GM18526 (cell line): ENCODE results near the gene LPP.

Experiments
- POLR2A ChIP-seq: IDR thresholded peaks from 3 replicates; pipeline ENCODE4 v1.6.1; 2011; ENCODE audit not compliant: insufficient read length; ENCODE audit errors: extremely low read depth

Gene LPP

DNA sequence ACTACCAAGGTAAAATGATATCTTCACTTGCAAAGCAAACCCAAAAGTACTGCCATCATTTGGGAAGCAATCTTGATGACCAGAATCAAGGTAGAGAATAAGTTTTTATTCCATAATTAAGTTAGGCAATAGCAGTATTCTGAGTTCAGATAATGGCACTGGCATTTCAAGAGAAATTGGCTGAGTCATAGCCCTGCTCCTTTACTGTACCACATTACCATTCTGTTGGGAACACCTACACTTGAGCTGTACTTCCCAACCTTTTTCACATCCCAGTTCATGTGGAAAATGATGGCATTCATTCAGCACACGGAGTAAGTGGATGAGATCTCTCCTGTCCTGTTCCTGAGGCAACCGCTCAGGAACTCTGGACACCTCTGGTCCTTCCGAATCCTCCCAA, 706.2 kb downstream of the LPP start:
- no peak for TF ChIP-seq POLR2A

GRCh38 chr3:188861842-188862744, 708.1 kb downstream of the LPP start:
- no peak for TF ChIP-seq POLR2A

- no peak for TF ChIP-seq POLR2A
Measured at GRCh38 chr3:188863999-188864406, 710.0 kb downstream of the LPP start.

DNA sequence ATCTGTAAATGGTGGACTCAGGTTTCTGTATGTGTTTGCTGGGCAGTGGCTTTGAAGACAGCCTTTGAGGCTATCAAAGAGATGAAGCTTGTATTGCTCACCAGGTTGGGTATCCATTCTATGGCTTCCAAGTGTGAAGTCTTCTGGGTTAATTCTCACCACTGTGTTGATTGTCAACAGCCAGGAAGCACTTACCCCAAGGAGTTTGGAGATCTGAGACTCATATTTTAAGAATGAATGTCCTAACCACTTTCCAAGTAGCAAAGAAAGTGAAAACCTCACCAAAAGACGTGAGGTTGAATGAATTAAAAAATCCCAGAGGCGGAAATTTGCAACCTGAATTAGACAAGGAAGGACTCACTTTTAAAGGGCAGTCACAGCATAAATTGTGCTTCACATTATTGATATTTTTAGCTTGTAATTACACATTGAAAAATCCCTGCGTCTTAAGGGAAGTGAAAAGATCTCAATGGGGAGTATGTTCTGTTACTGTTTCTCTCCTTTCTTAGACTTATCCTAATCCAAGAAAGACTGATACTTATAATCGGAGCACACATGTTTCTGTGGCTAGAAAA, 713.8 kb downstream of the LPP start:
- no peak for TF ChIP-seq POLR2A

DNA sequence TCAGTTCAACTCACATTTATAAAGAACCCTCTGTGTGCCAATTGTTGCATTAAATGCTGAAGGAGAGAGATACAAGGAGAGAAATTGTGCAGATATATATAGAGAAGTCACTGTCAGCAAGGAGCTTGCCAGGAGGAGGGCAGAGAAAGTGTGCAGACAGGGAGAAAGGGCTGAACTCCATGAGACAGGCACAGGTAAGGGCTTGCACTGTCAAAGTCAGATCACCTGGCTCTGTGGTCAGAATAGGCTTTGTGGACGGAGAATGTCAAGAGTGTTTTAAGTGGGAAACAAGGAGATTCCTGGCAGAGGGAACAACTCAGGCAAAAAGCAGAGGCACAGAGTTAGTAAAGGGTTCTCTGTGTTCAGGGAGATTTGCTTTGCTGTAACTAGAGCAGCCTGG, 714.8 kb downstream of the LPP start:
- no peak for TF ChIP-seq POLR2A

GRCh38 chr3:188869628-188870027, 715.7 kb downstream of the LPP start:
- TF ChIP-seq POLR2A = no peak

DNA sequence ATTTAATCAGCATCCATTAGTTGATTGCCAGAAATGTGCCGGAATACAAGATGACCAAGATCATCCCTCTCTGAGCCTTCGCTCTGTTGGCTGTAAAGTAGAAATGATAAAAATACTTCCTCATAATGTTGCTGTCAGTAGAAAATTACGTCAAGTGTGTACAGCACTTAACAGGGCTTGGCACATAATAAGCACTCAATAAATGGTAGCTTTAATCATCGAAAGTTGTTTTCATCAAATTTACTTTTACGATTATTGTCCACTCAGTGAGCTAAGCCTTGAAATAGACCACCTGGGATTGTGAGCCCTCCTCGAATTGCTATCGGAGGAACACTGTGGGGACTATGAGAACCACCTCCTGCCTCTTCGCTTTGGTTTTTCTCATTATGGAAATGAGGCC, 716.5 kb downstream of the LPP start:
- TF ChIP-seq POLR2A = no peak

DNA sequence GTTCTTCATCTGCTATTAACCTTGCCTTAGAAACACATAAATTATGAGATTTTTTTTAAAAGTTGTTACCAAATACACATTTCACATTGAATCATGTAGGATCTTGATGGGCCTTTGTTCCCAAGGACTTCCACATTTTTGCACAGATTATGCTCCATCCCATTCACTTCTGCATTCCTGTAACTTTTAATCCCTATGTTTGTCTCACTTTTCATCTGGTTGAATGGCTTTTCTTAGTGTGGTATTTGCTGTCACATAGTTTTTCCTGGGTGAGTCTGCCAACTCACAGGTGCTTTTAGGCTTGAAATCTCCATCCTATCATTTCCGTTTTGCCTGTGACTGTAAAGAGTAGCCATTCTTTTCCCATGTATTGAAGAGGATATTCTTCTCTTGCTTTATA, 720.6 kb downstream of the LPP start:
- no peak for TF ChIP-seq POLR2A

GRCh38 chr3:188875413-188875812, 721.5 kb downstream of the LPP start:
- TF ChIP-seq POLR2A = no peak

DNA sequence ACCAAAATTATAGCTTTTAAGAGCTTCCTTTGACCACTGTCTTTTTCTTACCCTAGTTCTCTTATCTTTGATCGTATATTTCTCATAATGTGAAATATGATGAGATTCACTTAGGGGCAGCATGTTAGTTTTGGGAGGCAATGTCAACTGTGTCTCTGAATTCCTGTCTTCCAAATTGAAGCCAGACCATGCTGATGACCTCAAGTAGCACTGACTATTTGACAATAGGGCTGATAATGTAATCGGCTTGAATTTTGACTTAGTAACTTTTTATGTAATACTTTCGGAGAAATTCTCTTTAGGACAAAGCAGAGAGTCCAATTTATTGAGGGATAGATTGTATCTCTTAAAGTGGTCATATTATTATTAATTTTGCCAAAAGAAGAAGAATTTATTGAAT, 722.4 kb downstream of the LPP start:
- no peak for TF ChIP-seq POLR2A

GRCh38 chr3:188877381-188877780, 723.4 kb downstream of the LPP start:
- TF ChIP-seq POLR2A = no peak

DNA sequence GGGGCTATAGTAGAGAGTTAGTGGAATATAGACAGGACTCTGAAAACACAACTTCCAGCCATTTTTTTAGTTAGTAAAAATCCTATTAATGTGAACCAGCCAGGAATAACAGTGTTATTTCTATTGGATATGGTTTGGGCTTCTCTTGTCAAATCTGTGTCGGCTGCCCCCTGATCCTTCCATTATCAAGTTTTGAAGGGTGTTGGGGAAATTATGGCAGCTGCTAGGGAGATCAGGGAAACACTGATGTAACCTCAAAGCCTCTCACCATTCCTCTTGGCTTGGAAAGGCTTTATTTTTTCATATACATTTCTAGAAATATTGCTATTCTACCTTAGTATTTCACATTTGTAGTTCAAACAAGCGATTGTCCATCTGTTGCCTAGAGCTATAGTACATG, 724.1 kb downstream of the LPP start:
- no peak for TF ChIP-seq POLR2A

- no peak for TF ChIP-seq POLR2A
Measured at GRCh38 chr3:188881954-188882641, 728.1 kb downstream of the LPP start.

DNA sequence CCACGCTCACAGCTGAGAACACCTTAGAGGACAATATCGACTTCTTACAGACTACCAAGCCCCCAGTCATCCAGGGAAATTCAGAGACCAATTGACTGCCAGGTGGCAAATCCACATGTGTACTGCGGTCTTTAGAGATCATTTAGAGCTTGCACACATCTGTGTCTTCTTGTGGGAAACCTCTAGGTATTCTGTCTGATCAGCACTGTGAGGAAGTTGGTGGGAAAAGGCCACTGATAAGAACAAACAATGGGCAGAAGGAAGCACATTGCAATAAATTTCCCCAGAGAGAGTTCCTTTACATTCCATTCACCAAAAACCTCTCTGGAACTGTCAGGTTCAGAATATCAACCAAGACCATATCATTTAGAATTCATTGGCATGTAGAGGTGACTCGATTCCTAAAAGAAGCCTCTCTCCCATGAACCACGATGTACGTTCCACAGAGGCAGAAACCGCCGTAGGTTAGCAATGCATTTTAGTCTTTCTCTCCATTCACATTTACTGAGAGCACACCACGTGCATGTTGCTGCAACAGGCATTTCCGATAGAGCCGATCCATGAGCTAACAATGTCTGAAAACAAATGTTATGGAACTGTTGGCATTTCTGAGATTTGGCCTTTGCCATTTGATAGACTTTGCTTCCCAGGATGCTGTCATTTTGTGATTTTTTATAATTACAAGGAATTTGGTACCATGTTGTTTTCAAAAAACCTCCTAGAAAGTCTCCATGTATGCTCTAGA, 730.5 kb downstream of the LPP start:
- TF ChIP-seq POLR2A = no peak

GRCh38 chr3:188888321-188889053, 734.5 kb downstream of the LPP start:
- no peak for TF ChIP-seq POLR2A
